Smooth muscle cell (in vitro differentiated cells): Measurements from ENCODE around the gene GPS2. TPM values are rescaled to one million over a fixed set of nuclear protein-coding genes. Genes with fewer than 3 reads are reported as not detected.

ENCODE experiments used
- DNase-seq: peaks from one replicate; lab custom pipeline; 2025; ENCODE audit not compliant: unreplicated experiment; lab: John Stamatoyannopoulos, UW
- H2AFZ ChIP-seq: fragments of 200-600 bp; sonication (generic); 2 replicates; pipeline ENCODE4 v1.6.0; 2016; ENCODE audit warnings: antibody characterized with exemption, low read depth, mild to moderate bottlenecking
- H3F3A ChIP-seq: fragments of 200-600 bp; sonication (generic); 2 replicates; pipeline ENCODE4 v1.6.0; 2017; ENCODE audit warnings: antibody characterized with exemption, low read depth
- H3K27ac ChIP-seq: fragments of 200-600 bp; sonication (generic); 2 replicates; pipeline ENCODE4 v1.5.1; 2016; ENCODE audit warnings: low read depth, mild to moderate bottlenecking
- H3K27me3 ChIP-seq: fragments of 200-600 bp; sonication (generic); 2 replicates; pipeline ENCODE4 v1.6.1; 2016; ENCODE audit warnings: low read depth, mild to moderate bottlenecking
- H3K36me3 ChIP-seq: fragments of 200-600 bp; sonication (generic); 2 replicates; pipeline ENCODE4 v1.5.1; 2016; ENCODE audit warnings: low read depth
- H3K4me1 ChIP-seq: fragments of 200-600 bp; sonication (generic); 2 replicates; pipeline ENCODE4 v1.5.1; 2016; ENCODE audit warnings: low read depth
- H3K4me2 ChIP-seq: fragments of 200-600 bp; sonication (generic); 2 replicates; pipeline ENCODE4 v1.6.0; 2016; ENCODE audit warnings: mild to moderate bottlenecking
- H3K4me3 ChIP-seq: fragments of 200-600 bp; sonication (generic); 2 replicates; pipeline ENCODE4 v1.5.1; 2016; ENCODE audit warnings: mild to moderate bottlenecking
- H3K79me2 ChIP-seq: fragments of 200-600 bp; sonication (generic); 2 replicates; pipeline ENCODE4 v1.6.0; 2016; ENCODE audit warnings: low read depth, mild to moderate bottlenecking
- H3K9ac ChIP-seq: fragments of 200-600 bp; sonication (generic); 2 replicates; pipeline ENCODE4 v1.6.0; 2016; ENCODE audit warnings: low read depth
- H3K9me3 ChIP-seq: fragments of 200-600 bp; sonication (generic); replicated peaks from 2 replicates; pipeline ENCODE4 v1.5.1; 2016; ENCODE audit warnings: low read depth
- H4K20me1 ChIP-seq: fragments of 200-600 bp; sonication (generic); 2 replicates; pipeline ENCODE4 v1.6.0; 2016; ENCODE audit warnings: low read depth
- WGBS: methylation state at CpG from one replicate; pipeline ENCODE4 v1.1.7; 2016; ENCODE audit warnings: low lambda C conversion rate; 5-methylcytosine and 5-hydroxymethylcytosine counted together
- polyA plus RNA-seq: library from polyadenylated mRNA; unstranded; fragments of >200 nt; fragmentation: Nextera tagmentation; extraction: Ambion mirVana; gene quantifications from 2 replicates; pipeline ENCODE4 v1.2.1, GENCODE V29; 2016
- total RNA-seq: library from RNA; depleted of rRNA; stranded (reverse); fragments of >200 nt; gene quantifications from 2 replicates; pipeline ENCODE4 v1.2.3, GENCODE V29; 2014
- TF ChIP-seq, protein P1 (sequence below): fragments of 200-600 bp; sonication (generic); IDR thresholded peaks from 2 replicates; pipeline ENCODE4 v1.5.1; 2017; ENCODE audit warnings: borderline replicate concordance, mild to moderate bottlenecking, antibody characterized with exemption; ENCODE audit not compliant: insufficient read depth, poor library complexity, severe bottlenecking

GPS2 gene
- total and polyA plus RNA-seq, 2 experiments from 2014 or later: 40.3 to 77.0 TPM

- H3F3A ChIP-seq: peaks cover 8% of the 10 kb centered on the region
- DNase-seq: peak; percentile 52
- peak overlapping the region; percentile 50 for H2AFZ ChIP-seq
- H3K79me2 ChIP-seq: no peaks in the 10 kb centered on the region
- H3K4me2 ChIP-seq: peak overlapping the region; percentile 79
- peaks cover 41% of the 10 kb centered on the region for H3K27me3 ChIP-seq
- H4K20me1 ChIP-seq: no peaks in the 10 kb centered on the region
- H3K36me3 ChIP-seq: no peaks in the 10 kb centered on the region
- no peaks in the 10 kb centered on the region for H3K9me3 ChIP-seq
- no peak overlapping the region for H3K9ac ChIP-seq
- 8% methylated on average over 49 of the region's 51 CpGs for WGBS
- TF ChIP-seq, protein P1, sequence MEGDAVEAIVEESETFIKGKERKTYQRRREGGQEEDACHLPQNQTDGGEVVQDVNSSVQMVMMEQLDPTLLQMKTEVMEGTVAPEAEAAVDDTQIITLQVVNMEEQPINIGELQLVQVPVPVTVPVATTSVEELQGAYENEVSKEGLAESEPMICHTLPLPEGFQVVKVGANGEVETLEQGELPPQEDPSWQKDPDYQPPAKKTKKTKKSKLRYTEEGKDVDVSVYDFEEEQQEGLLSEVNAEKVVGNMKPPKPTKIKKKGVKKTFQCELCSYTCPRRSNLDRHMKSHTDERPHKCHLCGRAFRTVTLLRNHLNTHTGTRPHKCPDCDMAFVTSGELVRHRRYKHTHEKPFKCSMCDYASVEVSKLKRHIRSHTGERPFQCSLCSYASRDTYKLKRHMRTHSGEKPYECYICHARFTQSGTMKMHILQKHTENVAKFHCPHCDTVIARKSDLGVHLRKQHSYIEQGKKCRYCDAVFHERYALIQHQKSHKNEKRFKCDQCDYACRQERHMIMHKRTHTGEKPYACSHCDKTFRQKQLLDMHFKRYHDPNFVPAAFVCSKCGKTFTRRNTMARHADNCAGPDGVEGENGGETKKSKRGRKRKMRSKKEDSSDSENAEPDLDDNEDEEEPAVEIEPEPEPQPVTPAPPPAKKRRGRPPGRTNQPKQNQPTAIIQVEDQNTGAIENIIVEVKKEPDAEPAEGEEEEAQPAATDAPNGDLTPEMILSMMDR: peak; percentile 97
- H3K27ac ChIP-seq: no peak overlapping the region
- no peak overlapping the region for H3K4me3 ChIP-seq
- no peaks in the 10 kb centered on the region for H3K4me1 ChIP-seq
These were observed 18.8 kb downstream of the GPS2 start for GRCh38 chr17:7296189-7296861.

- H3K9ac ChIP-seq: no peak overlapping the region
- H3K79me2 ChIP-seq: no peaks in the 10 kb centered on the region
- H3K27me3 ChIP-seq: peaks cover 49% of the 10 kb centered on the region
- no peak for DNase-seq
- TF ChIP-seq, protein P1: no peak
- no peaks in the 10 kb centered on the region for H3K36me3 ChIP-seq
- peaks cover 8% of the 10 kb centered on the region for H3F3A ChIP-seq
- H4K20me1 ChIP-seq: no peaks in the 10 kb centered on the region
- H3K4me1 ChIP-seq: no peaks in the 10 kb centered on the region
- peak overlapping the region; percentile 85 for H3K4me2 ChIP-seq
- H3K4me3 ChIP-seq: no peak overlapping the region
- no peak overlapping the region for H3K27ac ChIP-seq
- peak overlapping the region; percentile 50 for H2AFZ ChIP-seq
- 71% methylated on average over 42 of the region's 42 CpGs for WGBS
- no peaks in the 10 kb centered on the region for H3K9me3 ChIP-seq
These were observed 19.7 kb downstream of the GPS2 start for GRCh38 chr17:7295230-7296180.

- H3K79me2 ChIP-seq: no peaks in the 10 kb centered on the region
- peak within 1 kb of the TSS; percentile 85 for H3K4me2 ChIP-seq
- no peaks in the 10 kb centered on the region for H4K20me1 ChIP-seq
- H3K9ac ChIP-seq: no peak within 1 kb of the TSS
- H3K27ac ChIP-seq: no peak within 1 kb of the TSS
- no peak for DNase-seq
- H3K36me3 ChIP-seq: no peaks in the 10 kb centered on the region
- 5% methylated on average over 15 of the region's 57 CpGs for WGBS
- TF ChIP-seq, protein P1: no peak
- H3K9me3 ChIP-seq: no peaks in the 10 kb centered on the region
- H3K4me3 ChIP-seq: peak within 1 kb of the TSS; percentile 35
- H3K4me1 ChIP-seq: no peaks in the 10 kb centered on the region
- peaks cover 8% of the 10 kb centered on the region for H3F3A ChIP-seq
- no peak within 1 kb of the TSS for H2AFZ ChIP-seq
- H3K27me3 ChIP-seq: peaks cover 50% of the 10 kb centered on the region
These were observed 20.5 kb downstream of the GPS2 start, which contains the start of gene YBX2 for GRCh38 chr17:7294614-7295153. Gene YBX2 (minus strand): TSS chr17:7294639. CDS start chr17:7294500, 139 bp downstream.
